Esophagus squamous epithelium (tissue), 5 donors: ENCODE data around the gene MCC. TPM values are rescaled to one million over a fixed set of nuclear protein-coding genes. Genes with fewer than 3 reads are reported as not detected.

Experiments
- DNase-seq: peaks from one replicate; lab custom pipeline; 2025; lab: John Stamatoyannopoulos, UW
- H3K27ac ChIP-seq, 4 donors: fragments of 200-600 bp; sonication (generic); one replicate each; pipeline ENCODE4 v1.5.1; 2016 to 2019; ENCODE audit warnings: mild to moderate bottlenecking in 1 of 4
- H3K27me3 ChIP-seq, 4 donors: fragments of 200-600 bp; sonication (generic); 1 replicate in 3 of 4; 2 replicates in 1 of 4; pipeline versions ENCODE4 v1.5.1 to v1.6.0; 2017 to 2021; ENCODE audit warnings: antibody characterized with exemption in 1 of 4
- H3K36me3 ChIP-seq, 3 donors: fragments of 200-600 bp; sonication (generic); one replicate each; pipeline ENCODE4 v1.5.1; 2016 to 2019
- H3K4me1 ChIP-seq, 3 donors: fragments of 200-600 bp; sonication (generic); one replicate each; pipeline ENCODE4 v1.5.1; 2017 to 2019
- H3K4me3 ChIP-seq, 4 donors: fragments of 200-600 bp; sonication (generic); 1 replicate in 3 of 4; 2 replicates in 1 of 4; pipeline ENCODE4 v1.5.1; 2016 to 2019; ENCODE audit warnings: mild to moderate bottlenecking in 2 of 4, moderate library complexity in 1 of 4
- H3K9me3 ChIP-seq, 3 donors: fragments of 200-600 bp; sonication (generic); one replicate each; pipeline ENCODE4 v1.5.1; 2016 to 2019
- POLR2A ChIP-seq, 4 donors: fragments of 450-650 bp; IDR thresholded peaks; one replicate each; pipeline ENCODE4 v1.6.1; 2017; ENCODE audit warnings: antibody characterized with exemption in 4 of 4, mild to moderate bottlenecking in 4 of 4, moderate library complexity in 3 of 4
- WGBS, 2 donors: methylation state at CpG; one replicate each; pipeline ENCODE4 v1.1.5; 2018; 5-methylcytosine and 5-hydroxymethylcytosine counted together
- intact Hi-C: fragments of 100-400 bp; cut with DNase I; formaldehyde crosslinking; loops from one replicate; pipeline ENCODE4 v1.15.0; 2022
- total RNA-seq, 4 donors: library from RNA; depleted of rRNA; stranded (reverse); fragments of >200 nt; gene quantifications; one replicate each; pipeline ENCODE4 v1.1.0, GENCODE V29; 2016
- TF ChIP-seq, protein P1 (sequence below), 6 experiments: fragments of 450-650 bp in 4 of 6; fragments of 200-600 bp in 2 of 6; sonication (generic) in 2 of 6; IDR thresholded peaks; one replicate each; pipeline ENCODE4 v1.5.1; 2016 to 2019; ENCODE audit warnings: antibody characterized with exemption in 6 of 6, mild to moderate bottlenecking in 4 of 6, moderate library complexity in 4 of 6
- donor health status: DM: yes; HTN: yes; CAD: no.

Gene MCC
- total RNA-seq, 4 donors from 2014 or later = 41.6 to 45.4 (median 43.4) TPM

DNA sequence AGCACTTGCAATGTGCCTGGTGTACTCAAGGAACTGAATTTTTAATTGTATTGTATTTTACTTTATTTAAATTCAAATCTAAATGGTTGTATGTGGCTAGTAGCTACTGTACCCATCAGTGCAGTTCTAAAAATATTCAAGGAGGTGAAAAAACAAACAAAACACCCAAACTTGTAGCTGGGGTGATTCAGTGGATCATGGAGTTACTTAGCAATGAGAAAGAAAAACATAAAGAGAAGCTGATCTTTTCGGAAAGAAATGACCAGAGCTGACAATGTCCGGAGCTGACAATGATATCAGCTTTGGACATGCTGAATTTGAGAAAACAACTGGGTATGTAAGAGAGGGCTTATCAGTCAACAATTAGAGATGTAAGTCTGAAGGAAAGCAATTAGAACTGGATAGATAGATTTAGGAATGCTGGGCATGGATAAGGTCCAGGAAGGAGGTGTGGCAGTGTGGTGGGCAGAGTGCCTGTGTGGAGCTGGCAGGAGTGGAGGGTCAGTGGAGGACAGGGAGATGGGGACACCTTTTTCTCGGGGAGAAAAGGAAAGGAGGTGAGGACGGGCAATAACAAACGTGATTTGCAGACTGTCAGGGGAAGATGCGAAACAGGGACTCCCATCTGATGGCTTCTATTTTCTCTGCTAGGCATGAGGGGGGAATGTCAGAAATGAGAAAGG, 398.5 kb downstream of the MCC start:
- Histone ChIP-seq H3K27ac (peak overlapping the region in 1 of 4 donors; percentile 13), H3K27me3 (no peaks in the 10 kb centered on the region), H3K4me1 (peaks cover 11 to 22% (median 12%) of the 10 kb centered on the region in 3 donors), H3K4me3 (no peak overlapping the region), H3K9me3 (no peaks in the 10 kb centered on the region), H3K36me3 (peaks cover 0 to 49% (median 5%) of the 10 kb centered on the region in 3 donors)
- intact Hi-C loops = no loop called here
- WGBS, 2 donors = 51 to 69% methylated on average over 6 of the region's 6 CpGs
- TF ChIP-seq, protein P1, sequence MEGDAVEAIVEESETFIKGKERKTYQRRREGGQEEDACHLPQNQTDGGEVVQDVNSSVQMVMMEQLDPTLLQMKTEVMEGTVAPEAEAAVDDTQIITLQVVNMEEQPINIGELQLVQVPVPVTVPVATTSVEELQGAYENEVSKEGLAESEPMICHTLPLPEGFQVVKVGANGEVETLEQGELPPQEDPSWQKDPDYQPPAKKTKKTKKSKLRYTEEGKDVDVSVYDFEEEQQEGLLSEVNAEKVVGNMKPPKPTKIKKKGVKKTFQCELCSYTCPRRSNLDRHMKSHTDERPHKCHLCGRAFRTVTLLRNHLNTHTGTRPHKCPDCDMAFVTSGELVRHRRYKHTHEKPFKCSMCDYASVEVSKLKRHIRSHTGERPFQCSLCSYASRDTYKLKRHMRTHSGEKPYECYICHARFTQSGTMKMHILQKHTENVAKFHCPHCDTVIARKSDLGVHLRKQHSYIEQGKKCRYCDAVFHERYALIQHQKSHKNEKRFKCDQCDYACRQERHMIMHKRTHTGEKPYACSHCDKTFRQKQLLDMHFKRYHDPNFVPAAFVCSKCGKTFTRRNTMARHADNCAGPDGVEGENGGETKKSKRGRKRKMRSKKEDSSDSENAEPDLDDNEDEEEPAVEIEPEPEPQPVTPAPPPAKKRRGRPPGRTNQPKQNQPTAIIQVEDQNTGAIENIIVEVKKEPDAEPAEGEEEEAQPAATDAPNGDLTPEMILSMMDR (IDR thresholded peaks at IDR 0.05) = no peak
- TF ChIP-seq POLR2A (IDR thresholded peaks at IDR 0.05) = no peak
- no peak for DNase-seq

DNA sequence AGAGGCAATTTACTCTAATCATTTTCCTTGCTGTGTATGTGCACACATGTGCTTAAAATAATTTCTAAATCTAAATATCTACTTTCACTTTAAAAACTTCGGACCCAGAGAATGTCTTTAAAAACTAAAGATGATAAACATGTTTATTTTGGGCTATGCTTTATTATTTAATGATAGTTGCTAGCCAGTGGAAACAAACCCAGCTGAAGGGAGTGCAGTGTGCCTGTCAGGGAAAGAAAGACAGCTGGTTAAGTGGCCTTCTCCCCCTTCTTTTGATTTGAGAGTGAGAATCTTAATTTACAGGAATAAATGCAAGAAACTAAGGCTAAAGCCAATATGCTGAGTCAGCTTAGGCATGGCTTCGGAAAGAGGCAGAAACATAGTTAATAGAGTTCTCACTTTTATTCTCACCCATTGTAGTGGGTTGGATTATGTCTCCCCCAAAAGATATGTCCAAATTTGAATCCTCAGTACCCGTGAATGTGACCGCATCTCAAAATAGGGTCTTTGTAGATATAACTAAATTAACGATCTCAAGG, 400.2 kb downstream of the MCC start:
- peaks cover 11 to 22% (median 12%) of the 10 kb centered on the region in 3 donors for H3K4me1 ChIP-seq
- peaks cover 0 to 57% (median 9%) of the 10 kb centered on the region in 3 donors for H3K36me3 ChIP-seq
- TF ChIP-seq, protein P1 (IDR thresholded peaks at IDR 0.05) = no peak
- TF ChIP-seq POLR2A (IDR thresholded peaks at IDR 0.05) = no peak
- 84 to 88% methylated on average over 5 of the region's 5 CpGs for WGBS, 2 donors
- no peak overlapping the region for H3K4me3 ChIP-seq
- H3K27me3 ChIP-seq = no peaks in the 10 kb centered on the region
- H3K27ac ChIP-seq = no peak overlapping the region
- no peaks in the 10 kb centered on the region for H3K9me3 ChIP-seq
- DNase-seq = no peak
- intact Hi-C loops = no loop called here

DNA sequence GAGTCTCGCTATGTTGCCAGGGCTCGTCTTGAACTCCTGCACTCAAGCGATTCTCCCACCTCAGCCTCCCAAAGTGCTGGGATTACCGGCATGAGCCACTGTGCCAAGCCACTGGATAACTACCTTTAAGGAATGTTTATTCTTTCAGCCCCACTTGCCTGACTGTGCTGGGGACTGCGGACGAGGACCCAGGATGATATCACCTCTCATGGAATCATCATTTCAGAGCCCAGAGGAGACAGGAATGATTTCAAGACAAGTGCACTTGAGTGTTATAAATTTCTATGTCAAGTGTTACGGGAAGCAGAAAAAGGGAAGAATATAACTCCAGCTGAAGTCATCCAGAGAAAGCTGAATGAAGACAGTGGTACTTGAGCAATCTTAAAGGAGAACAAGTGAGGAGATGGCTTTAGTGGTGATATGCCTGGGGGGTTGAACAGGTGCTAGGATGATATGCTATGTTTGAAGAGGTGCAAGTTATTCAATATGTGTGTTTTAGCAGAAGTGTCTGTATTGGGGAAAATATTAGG, 402.3 kb downstream of the MCC start:
- intact Hi-C loops = no loop called here
- Histone ChIP-seq H3K27ac (no peak overlapping the region), H3K4me3 (no peak overlapping the region), H3K27me3 (no peaks in the 10 kb centered on the region), H3K9me3 (no peaks in the 10 kb centered on the region), H3K36me3 (peaks cover 0 to 72% (median 17%) of the 10 kb centered on the region in 3 donors), H3K4me1 (peaks cover 10 to 18% (median 12%) of the 10 kb centered on the region in 3 donors)
- no peak for DNase-seq
- TF ChIP-seq, protein P1 (IDR thresholded peaks at IDR 0.05) = no peak
- TF ChIP-seq POLR2A (IDR thresholded peaks at IDR 0.05) = no peak
- WGBS, 2 donors = 93% methylated on average over 7 of the region's 7 CpGs

DNA sequence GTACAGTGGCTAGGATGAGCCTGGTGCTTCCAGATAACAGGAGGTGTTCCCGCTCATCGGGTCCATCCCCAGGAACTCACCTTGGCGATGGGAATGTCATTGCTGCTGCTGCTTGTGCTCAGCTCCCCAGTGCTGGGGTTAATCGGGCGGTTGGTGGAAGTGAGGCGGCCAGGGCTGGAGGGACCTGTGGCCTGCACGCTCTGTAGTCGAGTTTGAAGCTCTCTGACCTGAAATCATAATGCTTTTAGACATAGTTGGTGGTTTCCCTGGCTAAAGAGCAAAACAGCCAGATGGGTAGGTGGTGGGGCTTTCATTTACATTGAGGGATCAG, 403.2 kb downstream of the MCC start:
- peaks cover 0 to 75% (median 17%) of the 10 kb centered on the region in 3 donors for H3K36me3 ChIP-seq
- 96 to 97% methylated on average over 6 to 7 of the region's 8 CpGs for WGBS, 2 donors
- no peak for DNase-seq

More for the DNA sequence above, 403.2 kb downstream of the MCC start:
- no peak overlapping the region for H3K27ac ChIP-seq
- H3K27me3 ChIP-seq = no peaks in the 10 kb centered on the region
- no peak overlapping the region for H3K4me3 ChIP-seq
- TF ChIP-seq, protein P1 (IDR thresholded peaks at IDR 0.05) = no peak
- TF ChIP-seq POLR2A (IDR thresholded peaks at IDR 0.05) = no peak
- H3K4me1 ChIP-seq = peaks cover 3 to 9% (median 6%) of the 10 kb centered on the region in 3 donors
- no peaks in the 10 kb centered on the region for H3K9me3 ChIP-seq
- intact Hi-C loops = no loop called here
